OCI-LY3 (cell line): Measurements from ENCODE around the gene CRIM1.
A peak's percentile ranks its signal among the peaks of the same experiment; 100 is the strongest.
"Not testable (repeated sequence)": the region's sequence is repeated elsewhere in the genome, so short reads cannot be mapped to it uniquely, and the experiment has no call there.

Source experiments
- H2AFZ ChIP-seq: fragments of 200-600, 300-600 bp; shearing (Covaris generic); 2 replicates; pipeline ENCODE4 v1.6.0; 2014; ENCODE audit warnings: antibody characterized with exemption, low read depth, low read length
- H3K27ac ChIP-seq: fragments of 200-600, 300-600 bp; sonication (generic); 2 replicates; pipeline ENCODE4 v1.5.1; 2014; ENCODE audit warnings: mild to moderate bottlenecking, low read length, moderate library complexity, mixed read lengths
- H3K27me3 ChIP-seq: fragments of 200-600, 300-600 bp; sonication (generic); 2 replicates; pipeline ENCODE4 v1.6.1; 2014; ENCODE audit warnings: low read depth, low read length, mixed read lengths
- H3K36me3 ChIP-seq: fragments of 200-600, 300-600 bp; sonication (generic); replicated peaks from 2 replicates; pipeline ENCODE3; 2014; ENCODE audit warnings: low read depth, low read length, mixed read lengths
- H3K4me1 ChIP-seq: fragments of 300-600, 200-600 bp; sonication (generic); 2 replicates; pipeline ENCODE4 v1.6.1; 2014; ENCODE audit warnings: low read length, mixed read lengths
- H3K4me2 ChIP-seq: fragments of 200-600, 300-600 bp; sonication (generic); 2 replicates; pipeline ENCODE4 v1.6.1; 2014; ENCODE audit warnings: low read length, mixed read lengths
- H3K4me3 ChIP-seq: fragments of 300-600, 200-600 bp; sonication (generic); 2 replicates; pipeline ENCODE4 v1.5.1; 2014; ENCODE audit warnings: antibody characterized with exemption, mild to moderate bottlenecking, low read length, moderate library complexity
- H3K79me2 ChIP-seq: fragments of 300-600, 200-600 bp; shearing (Covaris generic); 2 replicates; pipeline ENCODE4 v1.6.1; 2014; ENCODE audit warnings: mild to moderate bottlenecking, low read length, mixed read lengths
- H3K9ac ChIP-seq: fragments of 300-600, 200-600 bp; shearing (Covaris generic); 2 replicates; pipeline ENCODE4 v1.6.0; 2014; ENCODE audit warnings: mild to moderate bottlenecking, low read length, moderate library complexity
- H3K9me3 ChIP-seq: fragments of 200-600, 300-600 bp; shearing (Covaris generic); 2 replicates; pipeline ENCODE4 v1.6.1; 2014; ENCODE audit warnings: low read length, mixed read lengths; ENCODE audit not compliant: insufficient read depth
- H4K20me1 ChIP-seq: fragments of 200-600, 300-600 bp; sonication (generic); 2 replicates; pipeline ENCODE4 v1.6.1; 2016; ENCODE audit warnings: low read length, mixed read lengths; ENCODE audit not compliant: insufficient read depth
- EZH2phosphoT487 ChIP-seq: fragments of 200-600 bp; shearing (Covaris generic); IDR thresholded peaks from 2 replicates; pipeline ENCODE4 v1.6.1; 2018; ENCODE audit warnings: antibody characterized with exemption, mixed run types, low read depth
- TF ChIP-seq, protein P1 (sequence below): fragments of 200-600, 300-600 bp; sonication (generic); IDR thresholded peaks from 2 replicates; pipeline ENCODE4 v1.5.1; 2014; ENCODE audit warnings: antibody characterized with exemption, low read length, low read depth

The CRIM1 gene, protein sequence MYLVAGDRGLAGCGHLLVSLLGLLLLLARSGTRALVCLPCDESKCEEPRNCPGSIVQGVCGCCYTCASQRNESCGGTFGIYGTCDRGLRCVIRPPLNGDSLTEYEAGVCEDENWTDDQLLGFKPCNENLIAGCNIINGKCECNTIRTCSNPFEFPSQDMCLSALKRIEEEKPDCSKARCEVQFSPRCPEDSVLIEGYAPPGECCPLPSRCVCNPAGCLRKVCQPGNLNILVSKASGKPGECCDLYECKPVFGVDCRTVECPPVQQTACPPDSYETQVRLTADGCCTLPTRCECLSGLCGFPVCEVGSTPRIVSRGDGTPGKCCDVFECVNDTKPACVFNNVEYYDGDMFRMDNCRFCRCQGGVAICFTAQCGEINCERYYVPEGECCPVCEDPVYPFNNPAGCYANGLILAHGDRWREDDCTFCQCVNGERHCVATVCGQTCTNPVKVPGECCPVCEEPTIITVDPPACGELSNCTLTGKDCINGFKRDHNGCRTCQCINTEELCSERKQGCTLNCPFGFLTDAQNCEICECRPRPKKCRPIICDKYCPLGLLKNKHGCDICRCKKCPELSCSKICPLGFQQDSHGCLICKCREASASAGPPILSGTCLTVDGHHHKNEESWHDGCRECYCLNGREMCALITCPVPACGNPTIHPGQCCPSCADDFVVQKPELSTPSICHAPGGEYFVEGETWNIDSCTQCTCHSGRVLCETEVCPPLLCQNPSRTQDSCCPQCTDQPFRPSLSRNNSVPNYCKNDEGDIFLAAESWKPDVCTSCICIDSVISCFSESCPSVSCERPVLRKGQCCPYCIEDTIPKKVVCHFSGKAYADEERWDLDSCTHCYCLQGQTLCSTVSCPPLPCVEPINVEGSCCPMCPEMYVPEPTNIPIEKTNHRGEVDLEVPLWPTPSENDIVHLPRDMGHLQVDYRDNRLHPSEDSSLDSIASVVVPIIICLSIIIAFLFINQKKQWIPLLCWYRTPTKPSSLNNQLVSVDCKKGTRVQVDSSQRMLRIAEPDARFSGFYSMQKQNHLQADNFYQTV

DNA sequence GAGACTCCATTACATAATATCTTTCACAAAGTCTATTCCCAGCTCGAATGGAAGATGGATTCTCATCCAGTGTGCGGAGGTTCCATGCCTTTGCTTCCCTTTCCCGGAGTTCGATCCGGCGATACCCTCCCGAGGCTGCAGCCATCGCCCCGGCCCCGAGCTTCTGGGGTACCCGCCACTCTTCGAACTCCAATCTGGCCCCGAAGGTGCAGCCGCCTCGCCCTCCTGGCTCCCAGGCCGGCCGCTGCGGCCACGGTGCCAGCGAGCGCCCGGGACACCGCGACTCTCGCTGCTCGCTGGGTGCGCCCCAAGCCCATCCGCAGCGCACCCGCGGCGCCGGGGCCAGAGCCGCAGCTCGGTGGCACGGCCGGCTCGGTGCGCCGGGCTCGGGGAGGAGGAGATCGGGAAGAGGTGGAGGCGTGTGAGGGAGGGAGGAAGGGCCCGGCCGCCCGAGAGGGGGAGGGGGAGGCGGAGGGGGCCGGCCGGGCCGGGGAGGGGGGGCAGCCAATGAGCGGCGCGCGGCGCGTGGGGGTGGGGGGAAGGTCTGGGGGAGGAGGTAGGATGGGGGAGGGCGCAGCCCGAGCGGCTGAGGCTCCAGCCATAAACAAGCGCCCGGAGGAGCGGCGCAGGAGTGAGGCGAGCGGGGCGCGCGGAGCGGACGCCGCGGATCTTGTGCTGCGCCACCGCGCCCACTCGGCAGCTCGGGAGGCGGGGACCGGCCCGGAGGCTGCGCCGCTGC lies at the start of gene CRIM1:
CRIM1 (plus strand) TSS at position 628 of the 739 bp plus-strand sequence. CDS start 515 bp downstream, outside the sequence.
- Histone ChIP-seq H3K9ac (no peak within 1 kb of the TSS), H3K27me3 (peaks cover 5% of the 10 kb centered on the region), H3K4me1 (peaks cover 20% of the 10 kb centered on the region), H2AFZ (no peak within 1 kb of the TSS), H3K79me2 (no peaks in the 10 kb centered on the region), H3K4me2 (no peak within 1 kb of the TSS), H3K9me3 (no peaks in the 10 kb centered on the region), H4K20me1 (no peaks in the 10 kb centered on the region), H3K4me3 (no peak within 1 kb of the TSS), H3K27ac (no peak within 1 kb of the TSS), H3K36me3 (no peaks in the 10 kb centered on the region)
- TF ChIP-seq, protein P1, sequence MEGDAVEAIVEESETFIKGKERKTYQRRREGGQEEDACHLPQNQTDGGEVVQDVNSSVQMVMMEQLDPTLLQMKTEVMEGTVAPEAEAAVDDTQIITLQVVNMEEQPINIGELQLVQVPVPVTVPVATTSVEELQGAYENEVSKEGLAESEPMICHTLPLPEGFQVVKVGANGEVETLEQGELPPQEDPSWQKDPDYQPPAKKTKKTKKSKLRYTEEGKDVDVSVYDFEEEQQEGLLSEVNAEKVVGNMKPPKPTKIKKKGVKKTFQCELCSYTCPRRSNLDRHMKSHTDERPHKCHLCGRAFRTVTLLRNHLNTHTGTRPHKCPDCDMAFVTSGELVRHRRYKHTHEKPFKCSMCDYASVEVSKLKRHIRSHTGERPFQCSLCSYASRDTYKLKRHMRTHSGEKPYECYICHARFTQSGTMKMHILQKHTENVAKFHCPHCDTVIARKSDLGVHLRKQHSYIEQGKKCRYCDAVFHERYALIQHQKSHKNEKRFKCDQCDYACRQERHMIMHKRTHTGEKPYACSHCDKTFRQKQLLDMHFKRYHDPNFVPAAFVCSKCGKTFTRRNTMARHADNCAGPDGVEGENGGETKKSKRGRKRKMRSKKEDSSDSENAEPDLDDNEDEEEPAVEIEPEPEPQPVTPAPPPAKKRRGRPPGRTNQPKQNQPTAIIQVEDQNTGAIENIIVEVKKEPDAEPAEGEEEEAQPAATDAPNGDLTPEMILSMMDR = no peak
- TF ChIP-seq EZH2phosphoT487 = no peak

DNA sequence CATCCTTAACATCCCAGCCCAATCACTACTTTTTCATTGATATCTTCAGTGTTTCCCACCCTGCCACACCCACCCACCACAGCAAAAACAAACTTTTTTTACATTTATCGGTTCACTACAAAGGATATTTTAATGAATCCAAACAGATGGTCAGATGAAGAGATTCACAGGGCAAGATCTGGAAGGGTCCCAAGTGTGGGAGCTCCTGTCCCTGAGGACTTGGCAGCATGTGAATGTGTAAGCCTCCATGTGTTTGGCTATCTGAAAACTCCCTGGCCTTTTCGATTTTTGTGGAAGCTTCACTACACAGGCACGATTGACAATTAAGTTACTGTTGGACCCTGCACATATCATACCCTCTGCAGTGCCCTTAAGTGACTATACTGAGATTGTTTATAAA lies 48.1 kb upstream of the CRIM1 start:
- Histone ChIP-seq H3K27me3 (no peaks in the 10 kb centered on the region), H4K20me1 (no peaks in the 10 kb centered on the region), H3K9me3 (no peaks in the 10 kb centered on the region), H2AFZ (no peak overlapping the region), H3K9ac (no peak overlapping the region), H3K79me2 (no peaks in the 10 kb centered on the region), H3K36me3 (no peaks in the 10 kb centered on the region), H3K27ac (no peak overlapping the region), H3K4me1 (no peaks in the 10 kb centered on the region), H3K4me2 (no peak overlapping the region), H3K4me3 (no peak overlapping the region)
- TF ChIP-seq EZH2phosphoT487 = no peak
- TF ChIP-seq, protein P1 = no peak

DNA sequence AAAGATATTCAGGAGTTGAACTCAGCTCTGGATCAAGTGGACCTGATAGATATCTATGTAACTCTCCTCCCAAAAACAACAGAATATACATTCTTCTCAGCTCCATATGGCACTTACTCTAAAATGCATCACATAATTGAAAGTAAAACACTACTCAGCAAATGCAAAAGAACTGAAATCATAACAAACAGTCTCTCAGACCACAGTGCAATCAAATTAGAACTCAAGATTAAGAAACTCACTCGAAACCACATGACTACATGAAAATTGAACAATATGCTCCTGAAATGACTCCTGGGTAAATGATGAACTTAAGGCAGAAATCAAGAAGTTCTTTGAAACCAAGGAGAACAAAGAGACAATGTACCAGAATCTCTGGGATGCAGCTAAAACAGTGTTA lies 45.1 kb upstream of the CRIM1 start:
- not testable (repeated sequence) for H3K4me1 ChIP-seq, H3K4me2 ChIP-seq, H3K79me2 ChIP-seq, H3K4me3 ChIP-seq, H2AFZ ChIP-seq, H3K9ac ChIP-seq, H3K9me3 ChIP-seq, H3K27ac ChIP-seq, H4K20me1 ChIP-seq, H3K27me3 ChIP-seq, H3K36me3 ChIP-seq

DNA sequence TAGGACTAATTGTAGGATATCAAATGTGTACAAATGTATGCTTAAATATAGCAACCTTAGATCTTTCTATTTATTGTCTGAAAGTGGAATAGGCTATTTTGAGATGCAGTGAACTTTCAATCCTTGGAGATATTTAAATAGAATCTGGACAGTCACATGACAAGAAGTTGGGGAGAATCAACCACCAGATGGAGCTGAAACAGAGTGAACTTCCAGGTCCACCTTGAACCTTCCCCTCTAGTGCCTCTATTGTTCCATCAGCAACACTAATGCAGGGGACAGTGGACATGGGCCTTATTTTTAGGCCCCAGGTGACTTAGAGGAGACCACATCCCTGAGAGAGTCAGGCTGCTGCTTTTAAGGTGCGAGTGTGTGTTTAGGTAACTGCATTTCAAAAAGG lies 37.0 kb upstream of the CRIM1 start:
- Histone ChIP-seq H3K4me3 (no peak overlapping the region), H3K4me1 (no peaks in the 10 kb centered on the region), H3K4me2 (no peak overlapping the region), H3K36me3 (no peaks in the 10 kb centered on the region), H4K20me1 (no peaks in the 10 kb centered on the region), H3K9me3 (no peaks in the 10 kb centered on the region), H3K9ac (no peak overlapping the region), H3K27me3 (0 out of 2 replicates have a peak, but pooled peaks cover 3% of the 10 kb centered on the region), H2AFZ (no peak overlapping the region), H3K27ac (no peak overlapping the region), H3K79me2 (no peaks in the 10 kb centered on the region)
- no peak for TF ChIP-seq EZH2phosphoT487
- TF ChIP-seq, protein P1 = peak; percentile 23; the same call in 1 of the 2 replicates
